SK-N-SH (cell line): ENCODE results near the gene CDCA3. TPM values are rescaled to one million over a fixed set of nuclear protein-coding genes. Genes with fewer than 3 reads are reported as not detected.

Experiments
- CTCF ChIA-PET: fragments of 300-600, 350-600 bp; formaldehyde crosslinking; extraction: SDS; loops from one replicate; lab custom pipeline; 2021; lab: Yijun Ruan, JAX
- POLR2A ChIA-PET: fragments of 350-600 bp; sonication (Branson Sonifier 250); formaldehyde crosslinking; extraction: SDS; loops from one replicate; lab custom pipeline; 2020; ENCODE audit warnings: antibody characterized with exemption, inconsistent platforms; lab: Yijun Ruan, JAX
- DNase-seq: peaks from one replicate; pipeline ENCODE4 v3.0.0; 2012
- H2AFZ ChIP-seq: fragments of 200-600 bp; sonication (generic); 2 replicates; pipeline ENCODE4 v1.8.1; 2016; ENCODE audit warnings: antibody characterized with exemption, mild to moderate bottlenecking, low read depth
- H3F3A ChIP-seq: fragments of 200-600 bp; sonication (generic); replicated peaks from 2 replicates; pipeline ENCODE3; 2016; ENCODE audit warnings: antibody characterized with exemption, mild to moderate bottlenecking; ENCODE audit not compliant: insufficient read depth
- H3K27ac ChIP-seq, 2 experiments: fragments of 200-500 bp in 1 of 2; fragments of 200-600 bp in 1 of 2; sonication (Bioruptor generic) in 1 of 2; sonication (generic), shearing (Covaris generic) in 1 of 2; 2 replicates each; pipeline versions ENCODE4 v1.5.1 to v1.6.1; 2014 to 2016; ENCODE audit warnings: low read depth in 2 of 2, inconsistent platforms in 1 of 2, low read length in 1 of 2, mild to moderate bottlenecking in 1 of 2, mixed read lengths in 1 of 2
- H3K27me3 ChIP-seq: fragments of 200-600 bp; sonication (generic), shearing (Covaris generic); 2 replicates; pipeline ENCODE4 v1.6.1; 2016; ENCODE audit warnings: mixed run types; ENCODE audit not compliant: insufficient read depth
- H3K36me3 ChIP-seq, 2 experiments: fragments of 200-500 bp in 1 of 2; fragments of 200-600 bp in 1 of 2; sonication (Bioruptor generic) in 1 of 2; sonication (generic) in 1 of 2; replicated peaks in 1 of 2; 2 replicates each; pipeline versions ENCODE3 to v1.5.1; 2014 to 2016; ENCODE audit warnings: low read length in 1 of 2, mild to moderate bottlenecking in 1 of 2; ENCODE audit not compliant: insufficient read depth in 2 of 2, control insufficient read depth in 1 of 2
- H3K4me1 ChIP-seq, 2 experiments: fragments of 200-500 bp in 1 of 2; fragments of 200-600 bp in 1 of 2; sonication (Bioruptor generic) in 1 of 2; sonication (generic), shearing (Covaris generic) in 1 of 2; 2 replicates each; pipeline versions ENCODE4 v1.5.1 to v1.6.1; 2014 to 2016; ENCODE audit warnings: low read depth in 1 of 2, low read length in 1 of 2, mixed run types in 1 of 2; ENCODE audit not compliant: insufficient read depth in 2 of 2, control insufficient read depth in 1 of 2
- H3K4me2 ChIP-seq: fragments of 200-600 bp; sonication (generic), shearing (Covaris generic); 2 replicates; pipeline ENCODE4 v1.6.1; 2017; ENCODE audit warnings: mixed run types
- H3K4me3 ChIP-seq, 2 experiments: fragments of 200-500 bp in 1 of 2; fragments of 200-600 bp in 1 of 2; sonication (Bioruptor generic) in 1 of 2; sonication (generic), shearing (Covaris generic) in 1 of 2; 2 replicates each; pipeline versions ENCODE4 v1.5.1 to v1.8.1; 2014 to 2016; ENCODE audit warnings: low read depth in 2 of 2, inconsistent platforms in 1 of 2, low read length in 1 of 2, mild to moderate bottlenecking in 1 of 2, mixed read lengths in 1 of 2, moderate library complexity in 1 of 2
- H3K79me2 ChIP-seq: fragments of 200-600 bp; sonication (generic); 2 replicates; pipeline ENCODE4 v1.8.1; 2017; ENCODE audit warnings: mild to moderate bottlenecking; ENCODE audit not compliant: insufficient read depth
- H3K9ac ChIP-seq: fragments of 200-600 bp; sonication (generic); 2 replicates; pipeline ENCODE4 v1.6.1; 2017; ENCODE audit warnings: mixed run types
- H3K9me2 ChIP-seq: fragments of 200-600 bp; sonication (generic); 2 replicates; pipeline ENCODE4 v1.6.1; 2017; ENCODE audit warnings: mixed run types
- H3K9me3 ChIP-seq: fragments of 200-600 bp; sonication (generic); 2 replicates; pipeline ENCODE4 v1.6.1; 2017; ENCODE audit warnings: mixed run types, mild to moderate bottlenecking, moderate library complexity
- H4K20me1 ChIP-seq: fragments of 200-600 bp; sonication (generic); 2 replicates; pipeline ENCODE4 v1.6.1; 2017; ENCODE audit warnings: mild to moderate bottlenecking, mixed run types; ENCODE audit not compliant: insufficient read depth
- CHD2 ChIP-seq: fragments of 150-350 bp; IDR thresholded peaks from 2 replicates; pipeline ENCODE4 v1.6.1; 2018; ENCODE audit warnings: low read length; ENCODE audit not compliant: partially characterized antibody
- CTCF ChIP-seq: fragments of 200-600 bp; sonication (generic); IDR thresholded peaks from 2 replicates; pipeline ENCODE4 v1.6.1; 2017; ENCODE audit warnings: antibody characterized with exemption, mild to moderate bottlenecking, moderate library complexity
- EP300 ChIP-seq, 2 experiments: IDR thresholded peaks; 2 replicates each; pipeline versions ENCODE4 v1.4.0 to v1.6.1; 2012; ENCODE audit warnings: borderline replicate concordance in 1 of 2, low read depth in 1 of 2, low read length in 1 of 2
- FOSL2 ChIP-seq: IDR thresholded peaks from 2 replicates; pipeline ENCODE4 v1.4.0; 2012; ENCODE audit warnings: low read depth, mild to moderate bottlenecking, moderate library complexity, borderline replicate concordance
- FOXJ3 ChIP-seq: sonication (generic); formaldehyde crosslinking; IDR thresholded peaks from 2 replicates; pipeline ENCODE4 v1.5.1; 2020; ENCODE audit warnings: mild to moderate bottlenecking, missing genetic modification reagents
- GATA2 ChIP-seq: sonication (generic); formaldehyde crosslinking; IDR thresholded peaks from 2 replicates; pipeline ENCODE4 v1.5.0; 2020; ENCODE audit warnings: mild to moderate bottlenecking, missing genetic modification reagents
- JUND ChIP-seq: IDR thresholded peaks from 2 replicates; pipeline ENCODE4 v1.4.0; 2012
- MAX ChIP-seq: IDR thresholded peaks from 2 replicates; pipeline ENCODE4 v1.4.0; 2012; ENCODE audit warnings: low read depth
- MXI1 ChIP-seq: IDR thresholded peaks from 2 replicates; pipeline ENCODE4 v1.6.1; 2012; ENCODE audit warnings: mild to moderate bottlenecking, low read depth, low read length, improper control_type of control experiment
- NRF1 ChIP-seq: IDR thresholded peaks from 2 replicates; pipeline ENCODE4 v1.6.1; 2012; ENCODE audit warnings: low read depth, mild to moderate bottlenecking, low read length
- POLR2AphosphoS5 ChIP-seq: IDR thresholded peaks from 2 replicates; pipeline ENCODE4 v1.6.1; 2012; ENCODE audit warnings: low read depth, low read length
- RAD21 ChIP-seq: IDR thresholded peaks from 2 replicates; pipeline ENCODE4 v1.6.1; 2012; ENCODE audit warnings: mild to moderate bottlenecking, low read length
- RFX5 ChIP-seq: IDR thresholded peaks from 2 replicates; pipeline ENCODE4 v1.6.1; 2012; ENCODE audit warnings: mild to moderate bottlenecking, improper control_type of control experiment, low read length
- RXRA ChIP-seq: IDR thresholded peaks from 2 replicates; pipeline ENCODE4 v1.4.0; 2012; ENCODE audit warnings: low read depth, mild to moderate bottlenecking, borderline replicate concordance
- SIN3A ChIP-seq: IDR thresholded peaks from 2 replicates; pipeline ENCODE4 v1.6.1; 2012; ENCODE audit warnings: low read depth, mild to moderate bottlenecking, low read length, moderate library complexity, borderline replicate concordance
- TAF1 ChIP-seq: IDR thresholded peaks from 2 replicates; pipeline ENCODE4 v1.6.1; 2012; ENCODE audit warnings: low read depth, mild to moderate bottlenecking, low read length, moderate library complexity, borderline replicate concordance
- TEAD4 ChIP-seq: IDR thresholded peaks from 2 replicates; pipeline ENCODE4 v1.4.0; 2012; ENCODE audit warnings: mild to moderate bottlenecking, borderline replicate concordance; ENCODE audit not compliant: insufficient read depth
- YY1 ChIP-seq: IDR thresholded peaks from 2 replicates; pipeline ENCODE4 v1.4.0; 2012; ENCODE audit warnings: low read depth, mild to moderate bottlenecking
- WGBS: methylation state at CpG from one replicate; pipeline ENCODE4 v1.1.6; 2017; ENCODE audit warnings: low lambda C conversion rate; 5-methylcytosine and 5-hydroxymethylcytosine counted together
- polyA plus RNA-seq, 3 experiments: library from polyadenylated mRNA; depleted of rRNA; stranded (reverse); fragments of >200 nt; gene quantifications; 2 replicates each; pipeline ENCODE4 v1.2.3, GENCODE V29; 2012
- TF ChIP-seq, protein P1 (sequence below): IDR thresholded peaks from 2 replicates; pipeline ENCODE4; 2012

The CDCA3 gene
- polyA plus RNA-seq, 1 of the 3 experiments (the other 2 are of a cell fraction) = 33.0 TPM

GRCh38 chr12:6830286-6830890 is 20.7 kb downstream of the CDCA3 start:
- Histone ChIP-seq H3K27ac (peak overlapping the region in 1 of 2 experiments; percentile 93; a peak in 1 of 4 replicates), H3K9me2 (no peaks in the 10 kb centered on the region), H2AFZ (no peak overlapping the region), H3K4me3 (peak overlapping the region in 1 of 2 experiments; percentile 73; a peak in 2 of 4 replicates), H3K4me1 (peaks cover 10 to 28% of the 10 kb centered on the region in 2 experiments; a peak in 3 of 4 replicates), H3K9me3 (no peaks in the 10 kb centered on the region), H3K79me2 (peaks cover 31% of the 10 kb centered on the region), H4K20me1 (0 out of 2 replicates have a peak, but pooled peaks cover 6% of the 10 kb centered on the region), H3K36me3 (peaks cover 26 to 38% of the 10 kb centered on the region in 2 experiments), H3F3A (peaks cover 8% of the 10 kb centered on the region), H3K9ac (no peak overlapping the region), H3K4me2 (peak overlapping the region; percentile 94), H3K27me3 (no peaks in the 10 kb centered on the region)
- TF ChIP-seq RAD21 (no peak), SIN3A (no peak), FOXJ3 (CRISPR knock-in tag) (no peak), RXRA (no peak), POLR2AphosphoS5 (no peak), RFX5 (no peak), CHD2 (no peak), TAF1 (no peak), MAX (no peak), GATA2 (CRISPR knock-in tag) (no peak), CTCF (no peak), EP300 (IDR thresholded peaks at IDR 0.05; ENCODE audit: borderline replicate concordance in 1 of 2, low read depth in 1 of 2, low read length in 1 of 2) (no peak), NRF1 (no peak), MXI1 (no peak), TEAD4 (no peak), JUND (no peak), YY1 (no peak), FOSL2 (no peak)
- TF ChIP-seq, protein P1, sequence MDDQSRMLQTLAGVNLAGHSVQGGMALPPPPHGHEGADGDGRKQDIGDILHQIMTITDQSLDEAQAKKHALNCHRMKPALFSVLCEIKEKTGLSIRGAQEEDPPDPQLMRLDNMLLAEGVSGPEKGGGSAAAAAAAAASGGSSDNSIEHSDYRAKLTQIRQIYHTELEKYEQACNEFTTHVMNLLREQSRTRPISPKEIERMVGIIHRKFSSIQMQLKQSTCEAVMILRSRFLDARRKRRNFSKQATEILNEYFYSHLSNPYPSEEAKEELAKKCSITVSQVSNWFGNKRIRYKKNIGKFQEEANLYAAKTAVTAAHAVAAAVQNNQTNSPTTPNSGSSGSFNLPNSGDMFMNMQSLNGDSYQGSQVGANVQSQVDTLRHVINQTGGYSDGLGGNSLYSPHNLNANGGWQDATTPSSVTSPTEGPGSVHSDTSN = no peak
- WGBS = 90% methylated on average over 9 of the region's 11 CpGs
- no peak for DNase-seq
- POLR2A ChIA-PET = interaction anchor here (2.0 to 7.0 kb wide), 3 partner anchors 10 to 77 kb away, joined by 5 to 46 read pairs (median 25); partner anchors contain the start of genes CDCA3, MLF2 and USP5
- CTCF ChIA-PET = interaction anchor here (0.6 to 14.1 kb wide), 10 partner anchors 14 to 106 kb away, joined by 3 to 246 read pairs (median 4); partner anchors contain the start of genes CDCA3, COPS7A, GNB3 and MLF2
